Endothelial cell of umbilical vein (primary cell): ENCODE measurements around the gene IGF2BP2. TPM values are rescaled to one million over a fixed set of nuclear protein-coding genes. Genes with fewer than 3 reads are reported as not detected.

Experiments
- BruUV-seq: library from RNA; stranded (reverse); fragments of 400-500 nt; replicated peaks from 2 replicates; lab custom pipeline; 2021; lab: Mats Ljungman, UMichigan
- CTCF ChIA-PET: fragments of 300-600, 350-600 bp; sonication (Branson Sonifier 250); formaldehyde crosslinking; loops from one replicate; lab custom pipeline; 2021; ENCODE audit warnings: antibody characterized with exemption, inconsistent platforms; lab: Charles Lee
- POLR2A ChIA-PET: fragments of 300-600, 350-600 bp; sonication (Branson Sonifier 250); formaldehyde crosslinking; loops from one replicate; lab custom pipeline; 2021; ENCODE audit warnings: antibody characterized with exemption, inconsistent platforms; lab: Charles Lee
- DNase-seq: peaks from one replicate; pipeline ENCODE4 v3.0.0-alpha.2; 2011; ENCODE audit warnings: low read depth, low spot score
- FAIRE-seq: peaks from 2 replicates; lab custom pipeline; 2011; peaks lifted over from hg19 to GRCh38; lab: Jason Lieb, UNC
- H2AFZ ChIP-seq: 2 replicates; pipeline ENCODE4 v1.6.0; 2012; ENCODE audit warnings: low read depth, low read length, control low read depth, inconsistent platforms
- H3K27ac ChIP-seq: 2 replicates; pipeline ENCODE4 v1.5.1; 2011; ENCODE audit warnings: low read depth, mild to moderate bottlenecking, control low read depth, low read length, moderate library complexity; ENCODE audit not compliant: insufficient read depth
- H3K27me3 ChIP-seq, 2 experiments: 2 replicates each; pipeline versions ENCODE4 v1.6.0 to v1.6.1; 2011; ENCODE audit warnings: low read length in 2 of 2, mixed read lengths in 1 of 2; ENCODE audit not compliant: control insufficient read depth in 2 of 2, insufficient read depth in 2 of 2
- H3K36me3 ChIP-seq, 2 experiments: 2 replicates in 1 of 2; 3 replicates in 1 of 2; pipeline ENCODE4 v1.5.1; 2011; ENCODE audit warnings: low read length in 2 of 2, mild to moderate bottlenecking in 1 of 2, moderate library complexity in 1 of 2; ENCODE audit not compliant: control insufficient read depth in 2 of 2, insufficient read depth in 2 of 2; ENCODE audit errors: extremely low read depth in 1 of 2
- H3K4me1 ChIP-seq: 3 replicates; pipeline ENCODE4 v1.5.1; 2011; ENCODE audit warnings: mild to moderate bottlenecking, low read length; ENCODE audit not compliant: control insufficient read depth, insufficient read depth; ENCODE audit errors: extremely low read depth
- H3K4me2 ChIP-seq: 2 replicates; pipeline ENCODE4 v1.6.1; 2011; ENCODE audit warnings: low read length, control low read depth, mixed read lengths; ENCODE audit not compliant: insufficient read depth
- H3K4me3 ChIP-seq, 3 experiments: fragments of 200-600 bp in 1 of 3; sonication (generic), shearing (Covaris generic) in 1 of 3; replicated peaks in 1 of 3; 2 replicates each; pipeline ENCODE4 v1.5.1; 2011 to 2016; ENCODE audit warnings: control low read depth in 3 of 3, low read length in 3 of 3, mild to moderate bottlenecking in 2 of 3, inconsistent platforms in 1 of 3, low read depth in 1 of 3, moderate library complexity in 1 of 3; ENCODE audit not compliant: insufficient read depth in 1 of 3
- H3K79me2 ChIP-seq: 2 replicates; pipeline ENCODE4 v1.6.0; 2012; ENCODE audit warnings: low read length, inconsistent platforms; ENCODE audit not compliant: control insufficient read depth, insufficient read depth
- H3K9ac ChIP-seq: replicated peaks from 2 replicates; pipeline ENCODE3; 2011; ENCODE audit warnings: low read length, control low read depth; ENCODE audit not compliant: insufficient read depth; ENCODE audit errors: extremely low read depth
- H3K9me1 ChIP-seq: replicated peaks from 3 replicates; pipeline ENCODE4 v1.6.0; 2011; ENCODE audit warnings: mild to moderate bottlenecking, low read length; ENCODE audit not compliant: control insufficient read depth, insufficient read depth; ENCODE audit errors: extremely low read depth
- H3K9me3 ChIP-seq: replicated peaks from 2 replicates; pipeline ENCODE4 v1.5.1; 2012; ENCODE audit warnings: low read length, inconsistent platforms; ENCODE audit not compliant: control insufficient read depth, insufficient read depth
- H4K20me1 ChIP-seq: replicated peaks from 2 replicates; pipeline ENCODE3; 2011; ENCODE audit warnings: mild to moderate bottlenecking, low read length; ENCODE audit not compliant: control insufficient read depth, insufficient read depth; ENCODE audit errors: extremely low read depth
- CTCF ChIP-seq, 2 donors: IDR thresholded peaks; 1 replicate in 1 of 2; 2 replicates in 1 of 2; pipeline ENCODE4 v1.5.1; 2011; ENCODE audit warnings: low read length in 2 of 2, mild to moderate bottlenecking in 2 of 2, moderate library complexity in 2 of 2, control low read depth in 1 of 2, inconsistent platforms in 1 of 2, low read depth in 1 of 2; ENCODE audit not compliant: insufficient read depth in 1 of 2; ENCODE audit errors: extremely low read depth in 1 of 2
- EZH2 ChIP-seq: IDR thresholded peaks from 2 replicates; pipeline ENCODE4 v1.6.1; 2012; ENCODE audit warnings: borderline replicate concordance, low read depth, mild to moderate bottlenecking, moderate library complexity, low read length, inconsistent platforms; ENCODE audit not compliant: severe bottlenecking
- FOS ChIP-seq: IDR thresholded peaks from 2 replicates; pipeline ENCODE4 v1.6.1; 2011; ENCODE audit warnings: mild to moderate bottlenecking, low read length, moderate library complexity, borderline replicate concordance; ENCODE audit not compliant: insufficient read depth
- GATA2 ChIP-seq: IDR thresholded peaks from 2 replicates; pipeline ENCODE4 v1.7.0; 2011; ENCODE audit warnings: low read depth, mild to moderate bottlenecking, moderate library complexity, mixed read lengths, low read length; ENCODE audit not compliant: insufficient read length, insufficient read depth
- JUN ChIP-seq: IDR thresholded peaks from 2 replicates; pipeline ENCODE4 v1.6.1; 2011; ENCODE audit warnings: borderline replicate concordance, low read depth; ENCODE audit not compliant: insufficient read length, insufficient read depth
- MAX ChIP-seq: IDR thresholded peaks from 2 replicates; pipeline ENCODE4 v1.6.1; 2011; ENCODE audit not compliant: insufficient read depth, insufficient read length
- MYC ChIP-seq: IDR thresholded peaks from one replicate; pipeline ENCODE4 v1.6.1; 2011; ENCODE audit warnings: mild to moderate bottlenecking, low read depth, low read length
- POLR2A ChIP-seq: IDR thresholded peaks from 2 replicates; pipeline ENCODE4 v1.6.1; 2012; ENCODE audit warnings: low read depth, mild to moderate bottlenecking, control low read depth, low read length
- POLR2AphosphoS5 ChIP-seq: IDR thresholded peaks from 2 replicates; pipeline ENCODE4 v1.6.1; 2012; ENCODE audit warnings: low read depth, mild to moderate bottlenecking, control low read depth, low read length, moderate library complexity; ENCODE audit not compliant: insufficient read depth
- dilution Hi-C: fragments of 300-500 bp; cut with MboI; formaldehyde crosslinking; loops from one replicate; pipeline ENCODE4 v1.15.0; 2019; ENCODE audit warnings: low sequenced_read_pairs; ENCODE audit not compliant: extremely low pct_ligation_motif_present
- intact Hi-C: fragments of 100-400 bp; cut with micrococcal nuclease; formaldehyde crosslinking; loops from one replicate; pipeline ENCODE4 v1.10.0; 2022
- polyA plus RNA-seq, 4 experiments: library from polyadenylated mRNA; depleted of rRNA in 3 of 4; stranded (reverse) in 3 of 4; unstranded in 1 of 4; fragments of >200 nt; gene quantifications; 2 replicates each; pipeline versions ENCODE4 v1.2.1 to v1.2.3, GENCODE V29; 2011 to 2012; ENCODE audit warnings: missing spikeins in 1 of 4
- total RNA-seq: library from RNA; stranded (reverse); gene quantifications from 2 replicates; pipeline ENCODE4 v1.2.3, GENCODE V29; 2021

The IGF2BP2 gene
- total and polyA plus RNA-seq, 2 donors (not counting 3 experiments of a cell fraction or from before 2014, with no cell fraction given) = 10.7 to 130 TPM

- TF ChIP-seq MAX (no peak), POLR2A (no peak), POLR2AphosphoS5 (no peak), GATA2 (no peak), JUN (no peak), FOS (no peak), MYC (no peak), EZH2 (no peak), CTCF (IDR thresholded peaks at IDR 0.05; ENCODE audit: extremely low read depth in 1 of 2, insufficient read depth in 1 of 2, low read depth in 1 of 2, low read length in 2 of 2) (no peak)
- BruUV-seq = no TSS peak
- Histone ChIP-seq H3K9me1 (no peaks in the 10 kb centered on the region), H3K9ac (no peak overlapping the region), H3K4me2 (no peak overlapping the region), H3K27me3 (no peaks in the 10 kb centered on the region), H3K79me2 (no peaks in the 10 kb centered on the region), H2AFZ (no peak overlapping the region), H4K20me1 (no peaks in the 10 kb centered on the region), H3K36me3 (peaks cover 1 to 6% of the 10 kb centered on the region in 2 experiments), H3K9me3 (no peaks in the 10 kb centered on the region), H3K27ac (no peak overlapping the region), H3K4me3 (no peak overlapping the region), H3K4me1 (peaks cover 12% of the 10 kb centered on the region)
- intact Hi-C loops (no loop called here), dilution Hi-C loops (no loop called here)
- no peak for DNase-seq
- no peak for FAIRE-seq
- POLR2A ChIA-PET = no interaction called here
- CTCF ChIA-PET = interaction anchor here (1.5 kb wide), 1 partner anchor 137 kb away, joined by 3 read pairs; no protein-coding TSS in a partner anchor
Observed at GRCh38 chr3:185631108-185631507, 193.7 kb downstream of the IGF2BP2 start.
